SK-N-SH treated with all-trans-retinoic acid at 6 μM for 48 hours (cell line): ENCODE results near the gene PPM1B.

ENCODE experiments used
- ATAC-seq: fragments of 200-7000 bp; cut with Tn5 transposase; 3 replicates; pipeline ENCODE4 v1.9.1; 2020; ENCODE audit warnings: mild to moderate bottlenecking, moderate library complexity
- ARNTL ChIP-seq: fragments of 450-650 bp; formaldehyde crosslinking; IDR thresholded peaks from 2 replicates; pipeline ENCODE4 v1.5.0; 2020; ENCODE audit warnings: low read depth, mild to moderate bottlenecking, moderate library complexity, borderline replicate concordance
- BACH2 ChIP-seq: fragments of 250-450 bp; sonication (Bioruptor Pico); IDR thresholded peaks from 2 replicates; pipeline ENCODE4 v1.9.0; 2021; ENCODE audit warnings: mild to moderate bottlenecking, borderline replicate concordance
- CSDC2 ChIP-seq: fragments of 250-450 bp; sonication (Bioruptor Pico); IDR thresholded peaks from 2 replicates; pipeline ENCODE4 v1.5.0; 2020; ENCODE audit warnings: mild to moderate bottlenecking, moderate library complexity
- ESRRG ChIP-seq: fragments of 250-450 bp; sonication (Bioruptor Pico); IDR thresholded peaks from 2 replicates; pipeline ENCODE4 v1.6.1; 2021; ENCODE audit warnings: mild to moderate bottlenecking
- GLIS3 ChIP-seq: fragments of 250-450 bp; sonication (Bioruptor Pico); IDR thresholded peaks from 2 replicates; pipeline ENCODE4 v1.5.0; 2020; ENCODE audit warnings: mild to moderate bottlenecking, moderate library complexity
- ISL1 ChIP-seq: fragments of 250-450 bp; sonication (Bioruptor Pico); IDR thresholded peaks from 2 replicates; pipeline ENCODE4 v2.1.2; 2022; ENCODE audit warnings: mild to moderate bottlenecking, moderate library complexity
- OSR1 ChIP-seq: fragments of 250-450 bp; sonication (Bioruptor Pico); IDR thresholded peaks from 2 replicates; pipeline ENCODE4 v1.8.0; 2022; ENCODE audit warnings: moderate library complexity, mild to moderate bottlenecking, inconsistent platforms
- PPARA ChIP-seq: fragments of 250-450 bp; sonication (Bioruptor Pico); IDR thresholded peaks from 2 replicates; pipeline ENCODE4 v1.5.0; 2020; ENCODE audit warnings: mild to moderate bottlenecking, borderline replicate concordance
- RARB ChIP-seq: fragments of 250-450 bp; sonication (Bioruptor Pico); IDR thresholded peaks from 2 replicates; pipeline ENCODE4 v1.8.0; 2021; ENCODE audit warnings: mild to moderate bottlenecking, moderate library complexity
- SNAI2 ChIP-seq: fragments of 250-450 bp; sonication (Bioruptor Pico); IDR thresholded peaks from 2 replicates; pipeline ENCODE4 v1.5.0; 2020; ENCODE audit warnings: mild to moderate bottlenecking, moderate library complexity
- TCF4 ChIP-seq: fragments of 250-450 bp; sonication (Bioruptor Pico); IDR thresholded peaks from 2 replicates; pipeline ENCODE4 v1.8.0; 2021; ENCODE audit warnings: mild to moderate bottlenecking, moderate library complexity, borderline replicate concordance
- TOX ChIP-seq: fragments of 250-450 bp; sonication (Bioruptor Pico); IDR thresholded peaks from 2 replicates; pipeline ENCODE4 v1.8.0; 2021; ENCODE audit warnings: mild to moderate bottlenecking, moderate library complexity, borderline replicate concordance
- ZC3H10 ChIP-seq: fragments of 250-450 bp; sonication (Bioruptor Pico); IDR thresholded peaks from 2 replicates; pipeline ENCODE4 v1.5.1; 2021; ENCODE audit warnings: mild to moderate bottlenecking, moderate library complexity
- ZFP3 ChIP-seq: fragments of 250-450 bp; sonication (Bioruptor Pico); IDR thresholded peaks from 2 replicates; pipeline ENCODE4 v1.5.0; 2020; ENCODE audit warnings: mild to moderate bottlenecking, moderate library complexity
- ZNF565 ChIP-seq: fragments of 450-650 bp; formaldehyde crosslinking; conservative IDR thresholded peaks from 2 replicates; pipeline ENCODE4 v1.5.0; 2020; ENCODE audit warnings: low read depth, mild to moderate bottlenecking, moderate library complexity
- ZNF70 ChIP-seq: fragments of 450-650 bp; formaldehyde crosslinking; IDR thresholded peaks from 2 replicates; pipeline ENCODE4 v1.5.0; 2020; ENCODE audit warnings: mild to moderate bottlenecking, moderate library complexity
- ZNF8 ChIP-seq: fragments of 450-650 bp; formaldehyde crosslinking; IDR thresholded peaks from 2 replicates; pipeline ENCODE4 v1.5.0; 2020; ENCODE audit warnings: mild to moderate bottlenecking, moderate library complexity
- TF ChIP-seq, protein P1 (sequence below): fragments of 250-450 bp; sonication (Bioruptor Pico); IDR thresholded peaks from 2 replicates; pipeline ENCODE4 v1.5.1; 2020; ENCODE audit warnings: low read depth, mild to moderate bottlenecking, moderate library complexity
- TF ChIP-seq, protein P2 (sequence below): fragments of 250-450 bp; sonication (Bioruptor Pico); IDR thresholded peaks from 2 replicates; pipeline ENCODE4 v1.5.0; 2020; ENCODE audit warnings: mild to moderate bottlenecking, moderate library complexity
- TF ChIP-seq, protein P3 (sequence below): fragments of 250-450 bp; sonication (Bioruptor Pico); IDR thresholded peaks from 2 replicates; pipeline ENCODE4 v1.5.1; 2021; ENCODE audit warnings: mild to moderate bottlenecking, moderate library complexity
- TF ChIP-seq, protein P4 (sequence below): fragments of 250-450 bp; sonication (Bioruptor Pico); IDR thresholded peaks from 2 replicates; pipeline ENCODE4 v1.8.0; 2020; ENCODE audit warnings: mild to moderate bottlenecking, moderate library complexity, borderline replicate concordance

Gene PPM1B

DNA sequence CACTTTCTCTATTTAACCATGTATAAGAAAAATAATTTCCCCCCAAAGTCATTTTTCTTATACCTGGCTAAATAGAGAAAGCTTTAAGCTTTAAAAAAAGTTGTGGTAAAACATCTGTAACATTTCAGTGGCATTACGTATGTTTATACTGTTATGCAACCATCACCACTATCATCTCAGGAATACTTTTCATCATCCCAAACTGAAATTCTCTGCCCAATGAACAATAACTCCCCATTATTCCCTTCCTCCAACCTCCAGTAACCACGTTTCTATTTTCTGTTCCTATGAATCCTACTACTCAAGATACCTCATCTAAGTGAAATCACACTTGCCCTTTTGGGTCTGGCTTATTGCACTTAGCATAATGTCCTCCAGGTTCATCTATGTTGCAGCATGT lies 104.9 kb downstream of the PPM1B start:
- ATAC-seq, result no peak
- TF ChIP-seq ZC3H10, result no peak
- TF ChIP-seq RARB (CRISPR knock-in tag), result no peak
- TF ChIP-seq, protein P1, sequence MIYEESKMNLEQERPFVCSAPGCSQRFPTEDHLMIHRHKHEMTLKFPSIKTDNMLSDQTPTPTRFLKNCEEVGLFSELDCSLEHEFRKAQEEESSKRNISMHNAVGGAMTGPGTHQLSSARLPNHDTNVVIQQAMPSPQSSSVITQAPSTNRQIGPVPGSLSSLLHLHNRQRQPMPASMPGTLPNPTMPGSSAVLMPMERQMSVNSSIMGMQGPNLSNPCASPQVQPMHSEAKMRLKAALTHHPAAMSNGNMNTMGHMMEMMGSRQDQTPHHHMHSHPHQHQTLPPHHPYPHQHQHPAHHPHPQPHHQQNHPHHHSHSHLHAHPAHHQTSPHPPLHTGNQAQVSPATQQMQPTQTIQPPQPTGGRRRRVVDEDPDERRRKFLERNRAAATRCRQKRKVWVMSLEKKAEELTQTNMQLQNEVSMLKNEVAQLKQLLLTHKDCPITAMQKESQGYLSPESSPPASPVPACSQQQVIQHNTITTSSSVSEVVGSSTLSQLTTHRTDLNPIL, result no peak
- no peak for TF ChIP-seq ESRRG
- TF ChIP-seq TCF4, result no peak
- TF ChIP-seq GLIS3 (CRISPR knock-in tag), result no peak
- TF ChIP-seq, protein P2, sequence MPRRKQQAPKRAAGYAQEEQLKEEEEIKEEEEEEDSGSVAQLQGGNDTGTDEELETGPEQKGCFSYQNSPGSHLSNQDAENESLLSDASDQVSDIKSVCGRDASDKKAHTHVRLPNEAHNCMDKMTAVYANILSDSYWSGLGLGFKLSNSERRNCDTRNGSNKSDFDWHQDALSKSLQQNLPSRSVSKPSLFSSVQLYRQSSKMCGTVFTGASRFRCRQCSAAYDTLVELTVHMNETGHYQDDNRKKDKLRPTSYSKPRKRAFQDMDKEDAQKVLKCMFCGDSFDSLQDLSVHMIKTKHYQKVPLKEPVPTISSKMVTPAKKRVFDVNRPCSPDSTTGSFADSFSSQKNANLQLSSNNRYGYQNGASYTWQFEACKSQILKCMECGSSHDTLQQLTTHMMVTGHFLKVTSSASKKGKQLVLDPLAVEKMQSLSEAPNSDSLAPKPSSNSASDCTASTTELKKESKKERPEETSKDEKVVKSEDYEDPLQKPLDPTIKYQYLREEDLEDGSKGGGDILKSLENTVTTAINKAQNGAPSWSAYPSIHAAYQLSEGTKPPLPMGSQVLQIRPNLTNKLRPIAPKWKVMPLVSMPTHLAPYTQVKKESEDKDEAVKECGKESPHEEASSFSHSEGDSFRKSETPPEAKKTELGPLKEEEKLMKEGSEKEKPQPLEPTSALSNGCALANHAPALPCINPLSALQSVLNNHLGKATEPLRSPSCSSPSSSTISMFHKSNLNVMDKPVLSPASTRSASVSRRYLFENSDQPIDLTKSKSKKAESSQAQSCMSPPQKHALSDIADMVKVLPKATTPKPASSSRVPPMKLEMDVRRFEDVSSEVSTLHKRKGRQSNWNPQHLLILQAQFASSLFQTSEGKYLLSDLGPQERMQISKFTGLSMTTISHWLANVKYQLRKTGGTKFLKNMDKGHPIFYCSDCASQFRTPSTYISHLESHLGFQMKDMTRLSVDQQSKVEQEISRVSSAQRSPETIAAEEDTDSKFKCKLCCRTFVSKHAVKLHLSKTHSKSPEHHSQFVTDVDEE (CRISPR knock-in tag), result no peak
- no peak for TF ChIP-seq ZFP3 (CRISPR knock-in tag)
- no peak for TF ChIP-seq CSDC2 (CRISPR knock-in tag)
- TF ChIP-seq SNAI2 (CRISPR knock-in tag), result no peak
- no peak for TF ChIP-seq ARNTL (CRISPR knock-in tag)
- TF ChIP-seq ZNF8 (CRISPR knock-in tag), result no peak
- TF ChIP-seq BACH2, result no peak
- TF ChIP-seq TOX (CRISPR knock-in tag), result no peak

DNA sequence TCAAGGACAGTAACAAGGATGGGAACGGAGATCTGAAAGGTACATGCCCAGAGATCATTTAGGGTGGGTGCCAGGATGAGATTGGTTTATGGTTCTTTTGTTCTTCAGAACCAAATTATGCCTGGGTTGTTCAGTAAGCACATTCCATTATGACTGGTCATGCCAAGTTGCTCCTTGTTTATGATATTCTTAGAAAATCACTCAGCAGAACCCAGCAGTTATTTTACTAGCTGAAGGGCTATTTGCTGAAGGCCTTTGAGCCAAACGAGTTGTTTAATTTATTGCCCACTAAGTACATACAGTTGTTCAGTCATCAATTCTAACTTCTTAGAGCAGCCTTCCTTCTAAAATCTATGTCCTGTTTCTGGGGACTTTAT lies 107.2 kb downstream of the PPM1B start:
- no peak; the same call in 2 of the 3 replicates for ATAC-seq
- TF ChIP-seq, protein P3, sequence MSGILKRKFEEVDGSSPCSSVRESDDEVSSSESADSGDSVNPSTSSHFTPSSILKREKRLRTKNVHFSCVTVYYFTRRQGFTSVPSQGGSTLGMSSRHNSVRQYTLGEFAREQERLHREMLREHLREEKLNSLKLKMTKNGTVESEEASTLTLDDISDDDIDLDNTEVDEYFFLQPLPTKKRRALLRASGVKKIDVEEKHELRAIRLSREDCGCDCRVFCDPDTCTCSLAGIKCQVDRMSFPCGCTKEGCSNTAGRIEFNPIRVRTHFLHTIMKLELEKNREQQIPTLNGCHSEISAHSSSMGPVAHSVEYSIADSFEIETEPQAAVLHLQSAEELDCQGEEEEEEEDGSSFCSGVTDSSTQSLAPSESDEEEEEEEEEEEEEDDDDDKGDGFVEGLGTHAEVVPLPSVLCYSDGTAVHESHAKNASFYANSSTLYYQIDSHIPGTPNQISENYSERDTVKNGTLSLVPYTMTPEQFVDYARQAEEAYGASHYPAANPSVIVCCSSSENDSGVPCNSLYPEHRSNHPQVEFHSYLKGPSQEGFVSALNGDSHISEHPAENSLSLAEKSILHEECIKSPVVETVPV (CRISPR knock-in tag), result no peak
- TF ChIP-seq, protein P1, result no peak
- TF ChIP-seq PPARA (CRISPR knock-in tag) (no peak), GLIS3 (CRISPR knock-in tag) (no peak), ISL1 (CRISPR knock-in tag) (no peak), ARNTL (CRISPR knock-in tag) (no peak)

DNA sequence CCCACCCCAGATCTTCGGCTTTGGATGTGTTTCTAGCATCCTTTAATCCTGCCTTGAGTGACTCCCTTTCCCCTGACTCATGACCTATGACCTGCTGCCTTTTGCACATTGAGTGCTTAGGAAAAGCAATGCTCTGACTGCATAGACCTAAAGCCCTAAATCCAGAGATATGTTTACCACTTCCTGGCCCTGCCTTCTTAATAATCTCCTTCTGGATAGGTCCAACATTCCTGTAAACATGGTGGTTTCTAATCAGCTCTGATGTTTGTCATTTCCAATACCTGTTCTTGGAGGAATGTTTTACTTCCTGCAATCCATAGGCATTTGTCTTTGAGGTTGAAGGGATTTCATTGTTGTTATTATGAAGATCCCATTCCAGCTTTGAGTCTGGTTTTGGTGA lies 108.9 kb downstream of the PPM1B start:
- TF ChIP-seq, protein P3 (CRISPR knock-in tag), result no peak
- TF ChIP-seq, protein P4, sequence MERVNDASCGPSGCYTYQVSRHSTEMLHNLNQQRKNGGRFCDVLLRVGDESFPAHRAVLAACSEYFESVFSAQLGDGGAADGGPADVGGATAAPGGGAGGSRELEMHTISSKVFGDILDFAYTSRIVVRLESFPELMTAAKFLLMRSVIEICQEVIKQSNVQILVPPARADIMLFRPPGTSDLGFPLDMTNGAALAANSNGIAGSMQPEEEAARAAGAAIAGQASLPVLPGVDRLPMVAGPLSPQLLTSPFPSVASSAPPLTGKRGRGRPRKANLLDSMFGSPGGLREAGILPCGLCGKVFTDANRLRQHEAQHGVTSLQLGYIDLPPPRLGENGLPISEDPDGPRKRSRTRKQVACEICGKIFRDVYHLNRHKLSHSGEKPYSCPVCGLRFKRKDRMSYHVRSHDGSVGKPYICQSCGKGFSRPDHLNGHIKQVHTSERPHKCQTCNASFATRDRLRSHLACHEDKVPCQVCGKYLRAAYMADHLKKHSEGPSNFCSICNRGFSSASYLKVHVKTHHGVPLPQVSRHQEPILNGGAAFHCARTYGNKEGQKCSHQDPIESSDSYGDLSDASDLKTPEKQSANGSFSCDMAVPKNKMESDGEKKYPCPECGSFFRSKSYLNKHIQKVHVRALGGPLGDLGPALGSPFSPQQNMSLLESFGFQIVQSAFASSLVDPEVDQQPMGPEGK (CRISPR knock-in tag), result no peak
- TF ChIP-seq BACH2, result no peak
- TF ChIP-seq CSDC2 (CRISPR knock-in tag), result no peak
- no peak for TF ChIP-seq ESRRG
- TF ChIP-seq, protein P1, result no peak
- no peak for TF ChIP-seq TOX (CRISPR knock-in tag)
- TF ChIP-seq GLIS3 (CRISPR knock-in tag), result no peak
- TF ChIP-seq ZNF70 (CRISPR knock-in tag), result no peak
- no peak for TF ChIP-seq TCF4
- no peak for TF ChIP-seq ZNF565 (CRISPR knock-in tag)
- TF ChIP-seq ARNTL (CRISPR knock-in tag), result no peak
- TF ChIP-seq ZNF8 (CRISPR knock-in tag), result no peak
- TF ChIP-seq OSR1 (CRISPR knock-in tag), result no peak
- no peak for TF ChIP-seq RARB (CRISPR knock-in tag)
- TF ChIP-seq SNAI2 (CRISPR knock-in tag), result no peak
- TF ChIP-seq PPARA (CRISPR knock-in tag), result no peak
- TF ChIP-seq ISL1 (CRISPR knock-in tag), result no peak
- no peak for TF ChIP-seq ZFP3 (CRISPR knock-in tag)
- no peak for ATAC-seq
